Common myeloid progenitor, CD34-positive (primary cell): Measurements from ENCODE around the gene TMED7.

Source experiments
- CTCF ChIA-PET: fragments of 350-600 bp; sonication (Branson Sonifier 250); formaldehyde crosslinking; loops from one replicate; lab custom pipeline; 2021; ENCODE audit warnings: antibody characterized with exemption; lab: Charles Lee
- POLR2A ChIA-PET: fragments of 350-600 bp; sonication (Branson Sonifier 250); formaldehyde crosslinking; loops from one replicate; lab custom pipeline; 2021; ENCODE audit warnings: antibody characterized with exemption; lab: Charles Lee
- DNase-seq, 3 donors: peaks; one replicate each; pipeline versions ENCODE4 v3.0.0 to v3.0.0-alpha.2; 2013
- H3K27ac ChIP-seq, 2 experiments: 1 replicate in 1 of 2; 2 replicates in 1 of 2; pipeline ENCODE4 v1.7.0; 2013; ENCODE audit warnings: inconsistent platforms in 2 of 2, low read length in 2 of 2, mild to moderate bottlenecking in 2 of 2, low read depth in 1 of 2, moderate library complexity in 1 of 2; ENCODE audit not compliant: severe bottlenecking in 2 of 2, insufficient read depth in 1 of 2, poor library complexity in 1 of 2
- H3K27me3 ChIP-seq, 5 experiments: replicated peaks in 2 of 5; 1 replicate in 3 of 5; 2 replicates in 2 of 5; pipeline versions ENCODE4 v1.6.1 to v1.7.0; 2013; ENCODE audit warnings: low read length in 4 of 5, mild to moderate bottlenecking in 2 of 5, moderate library complexity in 2 of 5, inconsistent platforms in 1 of 5; ENCODE audit not compliant: insufficient read depth in 5 of 5, control insufficient read depth in 4 of 5
- H3K36me3 ChIP-seq, 4 experiments: 1 replicate in 2 of 4; 2 replicates in 2 of 4; pipeline versions ENCODE4 v1.6.1 to v1.7.0; 2013; ENCODE audit warnings: low read length in 3 of 4, control low read depth in 1 of 4, mild to moderate bottlenecking in 1 of 4; ENCODE audit not compliant: control insufficient read depth in 4 of 4, insufficient read depth in 4 of 4
- H3K4me1 ChIP-seq, 4 experiments: 1 replicate in 3 of 4; 2 replicates in 1 of 4; pipeline versions ENCODE4 v1.6.1 to v1.7.1; 2013; ENCODE audit warnings: low read length in 3 of 4, mild to moderate bottlenecking in 3 of 4, control low read depth in 1 of 4, inconsistent platforms in 1 of 4, moderate library complexity in 1 of 4; ENCODE audit not compliant: control insufficient read depth in 4 of 4, insufficient read depth in 4 of 4; ENCODE audit errors: control extremely low read depth in 1 of 4
- H3K4me3 ChIP-seq, 7 experiments: 1 replicate in 4 of 7; 2 replicates in 3 of 7; pipeline versions ENCODE4 v1.5.1 to v1.7.0; 2013; ENCODE audit warnings: mild to moderate bottlenecking in 7 of 7, low read length in 6 of 7, moderate library complexity in 6 of 7, inconsistent platforms in 2 of 7, low read depth in 2 of 7, control low read depth in 1 of 7; ENCODE audit not compliant: insufficient read depth in 4 of 7, control insufficient read depth in 1 of 7; ENCODE audit errors: extremely low read depth in 1 of 7
- H3K9me3 ChIP-seq, 5 experiments: 1 replicate in 4 of 5; 2 replicates in 1 of 5; pipeline versions ENCODE4 v1.6.1 to v1.7.1; 2013; ENCODE audit warnings: low read length in 4 of 5, mild to moderate bottlenecking in 2 of 5, inconsistent platforms in 1 of 5, low read depth in 1 of 5, moderate library complexity in 1 of 5; ENCODE audit not compliant: control insufficient read depth in 4 of 5, insufficient read depth in 2 of 5; ENCODE audit errors: control extremely low read depth in 1 of 5
- WGBS: methylation state at CpG from one replicate; pipeline ENCODE4 v1.1.5; 2013; ENCODE audit not compliant: insufficient coverage; 5-methylcytosine and 5-hydroxymethylcytosine counted together

Gene TMED7

GRCh38 chr5:115571441-115571878 lies 54.4 kb downstream of the TMED7 start:
- H3K4me1 ChIP-seq: peaks cover 0 to 3% (median 0%) of the 10 kb centered on the region in 4 experiments
- 98% methylated on average over 4 of the region's 5 CpGs for WGBS
- H3K9me3 ChIP-seq: no peaks in the 10 kb centered on the region
- no peak for DNase-seq
- H3K27ac ChIP-seq: no peak overlapping the region
- H3K36me3 ChIP-seq: no peaks in the 10 kb centered on the region
- H3K4me3 ChIP-seq: no peak overlapping the region
- ChIA-PET POLR2A (interaction anchor here (0.6 kb wide), 1 partner anchor 367 kb away, joined by 3 read pairs; no protein-coding TSS in a partner anchor), CTCF (interaction anchor here (0.5 to 4.2 kb wide), 2 partner anchors 136 to 261 kb away, joined by 3 to 23 read pairs; no protein-coding TSS in a partner anchor)
- H3K27me3 ChIP-seq: no peaks in the 10 kb centered on the region

GRCh38 chr5:115568668-115569067 lies 57.2 kb downstream of the TMED7 start:
- ChIA-PET POLR2A (no interaction called here), CTCF (interaction anchor here (0.6 to 4.2 kb wide), 2 partner anchors 258 to 265 kb away, joined by 3 to 23 read pairs; no protein-coding TSS in a partner anchor)
- no peak for DNase-seq
- WGBS: no CpG with 5 or more reads among the region's 1 CpG
- Histone ChIP-seq H3K27me3 (no peaks in the 10 kb centered on the region), H3K36me3 (no peaks in the 10 kb centered on the region), H3K4me3 (no peak overlapping the region), H3K27ac (no peak overlapping the region), H3K9me3 (no peaks in the 10 kb centered on the region), H3K4me1 (no peaks in the 10 kb centered on the region)

- no peaks in the 10 kb centered on the region for H3K4me1 ChIP-seq
- POLR2A ChIA-PET: no interaction called here
- WGBS: 100% methylated on average over 2 of the region's 2 CpGs
- H3K27me3 ChIP-seq: no peaks in the 10 kb centered on the region
- CTCF ChIA-PET: interaction anchor here (2.0 kb wide), 1 partner anchor 9 kb away, joined by 4 read pairs; no protein-coding TSS in a partner anchor
- no peak for DNase-seq
- peaks cover 0 to 3% (median 0%) of the 10 kb centered on the region in 5 experiments for H3K9me3 ChIP-seq
- no peak overlapping the region for H3K4me3 ChIP-seq
- no peaks in the 10 kb centered on the region for H3K36me3 ChIP-seq
- H3K27ac ChIP-seq: no peak overlapping the region
These were observed 60.6 kb downstream of the TMED7 start for GRCh38 chr5:115565233-115565632.
